GM21390 (cell line): ENCODE measurements around the gene CCDC85C.

Source experiments
- ATAC-seq: cut with Tn5 transposase; IDR thresholded peaks from one replicate; pipeline ENCODE4 v1.9.1; 2021; ENCODE audit not compliant: unreplicated experiment

CCDC85C gene

GRCh38 chr14:99542566-99542965 is 61.4 kb downstream of the CCDC85C start:
- ATAC-seq = no peak

GRCh38 chr14:99541677-99542470 is 62.1 kb downstream of the CCDC85C start:
- ATAC-seq = no peak

- no peak for ATAC-seq
Observed at GRCh38 chr14:99541211-99541610, 62.8 kb downstream of the CCDC85C start.

- no peak for ATAC-seq
Observed at GRCh38 chr14:99540196-99541032, 63.6 kb downstream of the CCDC85C start.

- no peak for ATAC-seq
Observed at GRCh38 chr14:99539491-99539890, 64.5 kb downstream of the CCDC85C start.

- ATAC-seq = no peak
Observed at GRCh38 chr14:99538733-99539132, 65.3 kb downstream of the CCDC85C start.

GRCh38 chr14:99538275-99538674 is 65.7 kb downstream of the CCDC85C start:
- no peak for ATAC-seq

- ATAC-seq = no peak
Observed at GRCh38 chr14:99537399-99537798, 66.6 kb downstream of the CCDC85C start.

- no peak for ATAC-seq
Observed at GRCh38 chr14:99535908-99536778, 67.9 kb downstream of the CCDC85C start.

GRCh38 chr14:99535448-99535847 is 68.6 kb downstream of the CCDC85C start:
- ATAC-seq = no peak

GRCh38 chr14:99534863-99535262 is 69.1 kb downstream of the CCDC85C start:
- ATAC-seq = no peak

- ATAC-seq = no peak
Observed at GRCh38 chr14:99534333-99534732, 69.7 kb downstream of the CCDC85C start.

- no peak for ATAC-seq
Observed at GRCh38 chr14:99532310-99532709, 71.7 kb downstream of the CCDC85C start.

- no peak for ATAC-seq
Observed at GRCh38 chr14:99531251-99532096, 72.5 kb downstream of the CCDC85C start.

GRCh38 chr14:99530407-99531155 is 73.4 kb downstream of the CCDC85C start:
- no peak for ATAC-seq

GRCh38 chr14:99529899-99530298 is 74.1 kb downstream of the CCDC85C start:
- no peak for ATAC-seq

GRCh38 chr14:99527427-99528076 is 76.5 kb downstream of the CCDC85C start:
- no peak for ATAC-seq

- ATAC-seq = no peak
Observed at GRCh38 chr14:99527026-99527425, 77.0 kb downstream of the CCDC85C start.

- ATAC-seq = no peak
Observed at GRCh38 chr14:99525699-99526080, 78.3 kb downstream of the CCDC85C start.
